Testis (tissue), 2 donors: ENCODE results near the gene ALDH2.
"Not testable (repeated sequence)": the region's sequence is repeated elsewhere in the genome, so short reads cannot be mapped to it uniquely, and the experiment has no call there.

ENCODE experiments used
- CTCF ChIP-seq, 3 experiments: fragments of 450-650 bp in 2 of 3; fragments of 200-600 bp in 1 of 3; sonication (generic) in 1 of 3; IDR thresholded peaks; one replicate each; pipeline ENCODE4 v1.5.1; 2016 to 2019; ENCODE audit warnings: antibody characterized with exemption in 3 of 3, mild to moderate bottlenecking in 2 of 3, moderate library complexity in 1 of 3
- POLR2A ChIP-seq: fragments of 450-650 bp; IDR thresholded peaks from one replicate; pipeline ENCODE4 v1.6.1; 2017; ENCODE audit warnings: antibody characterized with exemption, mild to moderate bottlenecking, moderate library complexity

GRCh38 chr12:111763552-111763951 lies 3.2 kb upstream of the ALDH2 start:
- not testable (repeated sequence) for TF ChIP-seq CTCF (IDR thresholded peaks at IDR 0.05); POLR2A
